OCI-M2 (cell line): ENCODE results near the gene CMSS1.

Experiments used
- DNase-seq: peaks from one replicate; lab custom pipeline; 2025; ENCODE audit not compliant: unreplicated experiment; lab: John Stamatoyannopoulos, UW

The CMSS1 gene

DNA sequence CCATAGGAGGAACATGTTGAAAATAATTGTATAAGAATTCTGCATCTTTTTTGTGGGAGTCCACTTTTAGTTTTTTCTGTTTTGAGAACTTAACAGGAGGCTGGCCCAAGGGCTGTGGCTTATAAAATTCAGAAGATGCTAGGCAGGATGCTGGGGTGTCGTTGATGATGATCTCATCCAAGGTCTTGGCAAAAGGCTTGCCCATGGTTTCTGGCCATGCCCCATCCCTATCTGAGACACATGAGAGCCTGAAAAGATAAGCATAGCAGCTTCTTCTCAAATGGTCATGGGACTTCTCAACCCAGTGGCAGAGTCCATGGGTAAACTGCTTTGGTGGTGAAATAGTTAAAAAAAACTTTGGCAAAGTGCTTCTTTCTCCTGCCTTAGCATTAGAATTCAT lies 35.2 kb downstream of the CMSS1 start:
- no peak for DNase-seq

- DNase-seq: no peak
These were observed 37.2 kb downstream of the CMSS1 start for GRCh38 chr3:99854756-99855298.

DNA sequence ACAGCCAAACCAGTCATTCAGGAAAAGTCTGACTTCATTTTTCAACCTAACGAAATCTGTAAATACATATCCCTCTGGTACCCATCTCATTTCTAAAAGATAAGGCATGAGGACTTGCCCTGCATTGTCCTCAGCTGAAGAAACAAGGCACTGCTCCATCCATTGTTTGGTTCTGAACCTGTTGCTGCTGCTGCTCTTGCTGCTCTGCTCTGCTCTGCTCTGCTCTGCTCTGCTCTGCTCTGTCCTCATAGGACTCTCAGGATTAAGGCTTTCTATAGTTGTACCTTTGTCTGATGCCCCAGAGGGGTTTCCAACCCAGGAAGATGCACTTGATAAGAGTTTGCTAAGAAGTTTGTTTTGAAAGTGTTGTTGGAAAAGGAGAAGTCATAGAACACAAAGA lies 38.2 kb downstream of the CMSS1 start:
- no peak for DNase-seq

DNA sequence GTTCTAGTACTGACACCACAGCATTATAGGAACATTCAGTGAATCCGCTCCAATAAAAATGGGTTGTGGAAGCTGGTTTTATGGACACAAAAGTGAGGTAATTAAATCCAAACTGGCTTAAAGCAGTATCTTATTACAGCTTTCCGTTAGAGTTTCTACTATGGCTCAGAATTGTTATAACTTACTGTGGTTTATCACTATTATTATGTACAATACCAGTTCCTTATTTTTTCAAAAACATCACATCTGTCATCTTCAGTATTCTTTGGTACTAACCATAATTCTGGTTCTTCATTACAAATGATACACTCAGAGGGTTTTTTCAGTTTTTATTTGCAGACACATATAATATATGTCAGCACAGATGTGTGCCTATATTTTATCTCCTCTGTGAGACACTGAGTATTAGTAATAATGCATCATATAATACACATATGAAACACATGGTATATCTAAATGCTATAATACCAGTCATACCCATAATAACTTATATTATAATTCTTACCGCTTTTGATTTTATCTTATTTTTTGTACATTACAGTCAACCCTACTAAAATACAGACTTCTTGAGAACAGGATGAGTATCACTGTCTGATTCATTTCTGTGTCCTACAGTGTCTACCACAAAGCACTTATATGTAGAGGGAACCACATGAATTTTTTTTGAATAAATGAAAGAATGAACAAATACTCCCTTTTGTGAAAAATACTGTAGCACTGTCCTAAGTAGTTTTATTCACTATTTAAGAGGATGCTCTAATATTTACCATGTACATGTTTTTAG lies 39.0 kb downstream of the CMSS1 start:
- no peak for DNase-seq

GRCh38 chr3:99857278-99857677 lies 39.6 kb downstream of the CMSS1 start:
- DNase-seq: no peak

- DNase-seq: no peak
These were observed 40.8 kb downstream of the CMSS1 start for GRCh38 chr3:99858469-99858868.

DNA sequence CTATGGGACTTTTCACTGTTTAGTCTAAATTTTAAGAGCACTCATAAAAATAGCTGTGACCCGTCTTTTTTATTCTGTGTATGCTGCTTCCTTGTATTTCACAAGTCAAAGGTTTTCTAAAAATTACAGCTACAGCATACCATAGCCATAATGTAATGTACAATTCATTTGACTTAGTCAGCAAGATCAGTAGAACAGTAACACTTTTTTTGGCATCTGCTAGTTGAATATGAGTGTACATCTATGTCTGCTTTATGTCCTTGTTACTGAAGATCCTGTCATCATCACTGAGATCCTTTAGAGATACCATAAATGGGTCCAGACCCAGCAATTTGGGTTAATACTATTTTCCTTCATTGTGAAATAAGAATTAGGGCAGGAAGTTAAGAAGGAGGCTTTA lies 42.2 kb downstream of the CMSS1 start:
- no peak for DNase-seq

GRCh38 chr3:99861216-99861615 lies 43.6 kb downstream of the CMSS1 start:
- DNase-seq: no peak

- DNase-seq: no peak
These were observed 44.5 kb downstream of the CMSS1 start for GRCh38 chr3:99862208-99862607.

GRCh38 chr3:99863002-99863401 lies 45.3 kb downstream of the CMSS1 start:
- no peak for DNase-seq

- DNase-seq: no peak
These were observed 45.9 kb downstream of the CMSS1 start for GRCh38 chr3:99863588-99863987.

GRCh38 chr3:99864289-99864688 lies 46.6 kb downstream of the CMSS1 start:
- DNase-seq: no peak

DNA sequence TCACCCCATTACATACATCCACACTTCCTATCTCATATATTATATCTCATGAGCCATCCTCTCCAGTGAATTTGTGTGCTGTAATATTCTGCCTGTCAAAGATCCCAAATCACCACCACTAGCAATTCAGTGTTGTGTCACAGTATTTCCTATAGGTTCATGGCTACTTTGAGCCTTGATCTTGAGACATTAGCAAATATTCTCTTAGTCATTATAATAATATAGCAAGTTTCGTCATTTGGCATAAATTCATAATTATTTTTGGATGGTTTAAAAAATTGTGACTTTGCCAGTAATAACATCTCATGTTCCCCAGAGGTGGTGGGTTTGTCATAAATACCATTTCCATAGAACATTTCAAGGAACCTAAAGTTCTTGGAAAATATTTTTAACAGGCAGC lies 47.7 kb downstream of the CMSS1 start:
- DNase-seq: no peak

GRCh38 chr3:99866261-99866761 lies 48.6 kb downstream of the CMSS1 start:
- no peak for DNase-seq

GRCh38 chr3:99867594-99868310 lies 50.1 kb downstream of the CMSS1 start:
- no peak for DNase-seq

- no peak for DNase-seq
These were observed 50.6 kb downstream of the CMSS1 start for GRCh38 chr3:99868311-99868646.

GRCh38 chr3:99869621-99870020 lies 52.0 kb downstream of the CMSS1 start:
- DNase-seq: no peak

DNA sequence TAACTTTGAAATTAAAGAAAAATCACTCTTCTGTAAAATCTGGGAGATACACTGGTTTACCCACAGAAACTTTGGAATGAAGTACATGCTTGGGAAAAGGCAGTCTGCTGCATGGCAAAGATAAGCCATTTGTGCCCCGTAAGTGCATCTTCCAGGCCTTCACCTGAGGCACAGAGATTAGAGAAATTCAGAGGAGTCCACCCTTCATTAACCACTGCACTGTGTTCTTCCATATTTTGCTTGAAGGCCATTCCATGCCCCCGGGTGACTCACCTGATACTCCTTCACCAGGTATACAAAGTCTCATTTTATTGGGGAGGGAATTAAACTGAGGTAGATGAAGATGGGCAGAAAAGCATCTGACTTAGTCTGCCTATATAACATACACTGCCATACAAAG lies 53.0 kb downstream of the CMSS1 start:
- no peak for DNase-seq

DNA sequence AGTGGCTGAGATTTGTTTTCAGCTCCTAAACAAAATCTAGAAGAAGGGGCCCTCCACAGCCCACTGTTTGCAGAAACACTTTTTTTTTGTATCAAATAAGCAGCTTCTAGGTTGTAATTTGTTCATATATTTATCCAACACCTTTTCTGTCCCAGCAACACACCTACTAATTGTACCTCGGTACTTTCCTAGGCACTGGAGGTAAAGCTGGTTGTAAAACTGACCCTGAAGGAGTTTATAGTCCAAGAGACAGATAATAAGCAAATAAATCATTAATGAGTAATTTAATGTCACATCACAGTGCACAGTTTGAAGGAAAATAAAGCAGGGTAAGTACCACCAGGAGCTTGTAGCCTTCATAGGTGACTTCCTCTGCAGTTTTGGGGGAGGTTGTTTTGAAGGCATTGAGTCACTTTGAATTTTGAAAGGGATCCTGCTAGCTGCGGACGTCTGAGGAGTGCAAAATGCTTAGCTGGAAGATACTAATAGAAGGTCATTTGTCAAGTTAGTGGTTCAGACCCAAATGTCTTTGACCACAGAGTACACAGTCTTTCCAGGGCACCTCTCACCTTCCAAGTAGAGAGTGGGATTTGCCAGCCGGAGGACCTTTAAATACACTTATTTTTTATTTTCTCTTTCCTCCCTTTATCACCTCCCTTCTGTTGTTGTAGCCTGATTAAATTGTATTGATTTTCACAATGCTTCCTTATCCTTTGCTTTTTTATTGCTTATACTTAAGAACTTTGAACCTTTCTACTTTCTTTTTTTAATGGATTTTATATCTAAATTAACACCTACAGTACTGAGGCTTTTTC lies 53.8 kb downstream of the CMSS1 start:
- DNase-seq: no peak

DNA sequence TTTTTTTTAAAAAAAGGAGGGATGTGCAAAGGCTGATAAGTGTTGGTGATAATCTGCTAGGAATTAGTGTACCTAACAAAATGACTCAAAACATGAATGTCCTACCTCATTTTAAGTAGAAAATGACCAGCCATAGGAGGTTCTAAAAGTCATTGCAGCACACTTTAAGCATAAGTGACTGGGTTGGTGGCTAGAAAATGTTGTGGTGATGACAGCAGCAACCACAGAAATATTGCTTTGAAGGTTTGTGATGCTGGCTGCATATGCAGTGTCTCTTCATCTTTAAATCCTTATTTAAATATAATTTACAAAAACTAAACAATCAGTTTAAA lies 55.2 kb downstream of the CMSS1 start:
- DNase-seq: no peak

- DNase-seq: no peak
These were observed 55.8 kb downstream of the CMSS1 start for GRCh38 chr3:99873269-99874102.
